T-helper 17 cell (primary cell): ENCODE data around the gene MICAL3. TPM values are rescaled to one million over a fixed set of nuclear protein-coding genes. Genes with fewer than 3 reads are reported as not detected.
A peak's percentile ranks its signal among the peaks of the same experiment; 100 is the strongest.

Experiments
- ATAC-seq: fragments of 150-1000 bp; cut with Tn5 transposase; 2 replicates; pipeline ENCODE4 v1.10.0; 2021; ENCODE audit warnings: mild to moderate bottlenecking, moderate library complexity
- DNase-seq, 3 donors: peaks; one replicate each; pipeline versions ENCODE4 v3.0.0 to v3.0.0-alpha.2; 2020 to 2021
- H3K9me3 ChIP-seq: one replicate; pipeline ENCODE4 v1.7.0; 2013; ENCODE audit warnings: low read length, mild to moderate bottlenecking; ENCODE audit not compliant: control insufficient read depth, poor library complexity, severe bottlenecking
- H3K27ac Mint-ChIP-seq: one replicate; pipeline ENCODE4 v1.8.0; 2022; ENCODE audit warnings: mild to moderate bottlenecking, moderate library complexity, mixed read lengths
- H3K27me3 Mint-ChIP-seq: one replicate; pipeline ENCODE4 v1.8.0; 2022; ENCODE audit warnings: mixed read lengths
- H3K36me3 Mint-ChIP-seq: one replicate; pipeline ENCODE4 v1.8.0; 2022; ENCODE audit warnings: low read depth, mixed read lengths
- H3K4me1 Mint-ChIP-seq: one replicate; pipeline ENCODE4 v1.8.0; 2022; ENCODE audit warnings: mild to moderate bottlenecking, mixed read lengths
- H3K4me3 Mint-ChIP-seq: one replicate; pipeline ENCODE4 v1.8.0; 2022; ENCODE audit warnings: mild to moderate bottlenecking, moderate library complexity, mixed read lengths
- total RNA-seq, 4 donors: library from RNA in 2 of 4; stranded (reverse) in 2 of 4; gene quantifications; one replicate each; pipeline ENCODE4 v1.2.3 and lab custom pipeline; 2022 to 2026

Gene MICAL3
- total RNA-seq, 2 donors from 2014 or later, result 28.9 to 37.0 TPM

DNA sequence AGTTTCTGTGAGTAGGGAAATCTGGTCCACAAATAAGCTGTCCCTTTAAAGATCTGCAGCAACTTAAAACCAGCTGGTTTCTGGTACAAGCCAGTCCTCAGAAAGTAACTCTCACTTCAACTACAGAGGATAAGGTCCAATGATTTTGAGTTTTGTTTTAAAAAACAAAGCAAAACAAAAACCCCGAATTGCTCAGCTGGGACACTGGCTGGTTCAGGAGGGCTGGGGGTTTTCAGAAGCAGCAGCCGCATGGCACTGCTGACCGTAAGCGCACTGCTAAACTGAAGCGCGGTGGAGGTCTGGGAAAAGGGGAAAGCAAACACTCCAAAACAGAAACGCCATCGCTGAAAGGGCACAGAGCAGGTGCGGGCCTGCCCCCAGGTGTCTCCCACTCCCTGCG is 59.7 kb downstream of the MICAL3 start:
- peaks cover 26% of the 10 kb centered on the region for H3K4me1 Mint-ChIP-seq
- no peaks in the 10 kb centered on the region for H3K27me3 Mint-ChIP-seq
- H3K36me3 Mint-ChIP-seq, result peaks cover 7% of the 10 kb centered on the region
- no peak overlapping the region for H3K4me3 Mint-ChIP-seq
- no peaks in the 10 kb centered on the region for H3K9me3 ChIP-seq
- ATAC-seq (peak; percentile 61), DNase-seq (no peak)
- H3K27ac Mint-ChIP-seq, result no peak overlapping the region

DNA sequence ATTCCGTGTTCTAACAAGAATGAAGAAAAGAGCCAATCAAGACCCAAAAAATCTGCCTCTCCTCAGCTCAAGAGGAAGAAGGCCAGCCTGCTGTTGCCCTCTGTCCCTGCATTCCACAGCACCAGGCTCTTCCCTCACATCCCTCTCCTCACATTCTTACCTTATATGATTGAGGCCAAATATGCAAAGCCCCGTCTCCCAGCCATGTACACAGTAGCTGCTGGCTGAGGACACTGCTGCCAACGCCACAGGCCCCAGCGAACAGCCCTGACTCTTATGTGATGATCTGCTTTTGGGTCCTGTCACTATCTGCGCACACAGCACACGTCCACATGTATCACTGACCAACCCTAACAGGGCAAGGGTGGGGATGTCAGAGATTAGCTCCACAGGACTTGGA is 60.2 kb downstream of the MICAL3 start:
- Mint-ChIP-seq H3K27ac (no peak overlapping the region), H3K4me3 (no peak overlapping the region), H3K27me3 (no peaks in the 10 kb centered on the region), H3K36me3 (peaks cover 7% of the 10 kb centered on the region), H3K4me1 (peaks cover 28% of the 10 kb centered on the region)
- no peaks in the 10 kb centered on the region for H3K9me3 ChIP-seq
- ATAC-seq, result no peak
- DNase-seq, result no peak

- Mint-ChIP-seq H3K4me1 (peaks cover 30% of the 10 kb centered on the region), H3K4me3 (no peak overlapping the region), H3K27me3 (no peaks in the 10 kb centered on the region), H3K27ac (no peak overlapping the region), H3K36me3 (peaks cover 7% of the 10 kb centered on the region)
- ATAC-seq (no peak), DNase-seq (no peak)
- no peaks in the 10 kb centered on the region for H3K9me3 ChIP-seq
These were observed 61.3 kb downstream of the MICAL3 start for GRCh38 chr22:17963015-17963414.

DNA sequence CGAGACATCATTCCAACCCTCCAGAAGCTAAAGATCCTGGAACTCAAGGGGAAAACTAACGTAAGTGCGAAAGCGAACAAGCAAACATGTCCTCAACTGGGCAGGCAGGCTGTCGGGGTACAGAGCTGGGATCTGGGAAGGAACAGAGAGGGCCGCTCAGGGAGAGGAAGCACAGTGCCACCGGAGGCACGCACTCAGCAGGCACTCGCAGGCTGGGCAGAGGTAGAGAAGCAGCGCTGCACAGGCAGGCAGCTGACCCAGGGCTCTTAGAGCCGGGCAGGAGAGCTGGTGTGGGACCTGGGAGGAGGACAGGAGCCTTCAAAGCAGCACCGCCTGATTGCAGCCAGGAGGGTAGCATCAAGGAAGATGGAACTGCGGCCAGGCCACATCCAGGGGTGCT is 62.2 kb downstream of the MICAL3 start:
- H3K27me3 Mint-ChIP-seq, result no peaks in the 10 kb centered on the region
- no peak for ATAC-seq
- no peak overlapping the region for H3K27ac Mint-ChIP-seq
- H3K4me1 Mint-ChIP-seq, result peaks cover 31% of the 10 kb centered on the region
- no peak overlapping the region for H3K4me3 Mint-ChIP-seq
- no peaks in the 10 kb centered on the region for H3K9me3 ChIP-seq
- peaks cover 5% of the 10 kb centered on the region for H3K36me3 Mint-ChIP-seq
- DNase-seq, result no peak

DNA sequence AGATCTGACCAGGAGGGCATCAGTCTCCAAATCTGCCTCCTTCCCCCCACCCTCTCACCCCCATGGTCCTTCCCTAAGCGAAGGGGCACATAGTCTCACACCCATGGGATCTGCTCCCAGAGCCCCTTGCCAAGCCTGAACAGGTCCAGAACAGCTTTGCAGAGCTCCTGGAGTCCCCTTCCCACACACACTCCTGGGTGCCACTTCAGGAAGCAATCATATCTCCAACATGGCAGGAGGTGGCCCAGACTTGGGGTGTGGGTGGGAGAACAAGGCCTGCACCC is 63.0 kb downstream of the MICAL3 start:
- ATAC-seq (no peak), DNase-seq (no peak)
- no peaks in the 10 kb centered on the region for H3K9me3 ChIP-seq
- no peaks in the 10 kb centered on the region for H3K27me3 Mint-ChIP-seq
- H3K4me3 Mint-ChIP-seq, result no peak overlapping the region
- H3K27ac Mint-ChIP-seq, result no peak overlapping the region
- peaks cover 27% of the 10 kb centered on the region for H3K4me1 Mint-ChIP-seq
- peaks cover 5% of the 10 kb centered on the region for H3K36me3 Mint-ChIP-seq

GRCh38 chr22:17960695-17961445 is 63.5 kb downstream of the MICAL3 start:
- DNase-seq, result no peak
- no peak for ATAC-seq
- H3K36me3 Mint-ChIP-seq, result peaks cover 4% of the 10 kb centered on the region
- no peaks in the 10 kb centered on the region for H3K9me3 ChIP-seq
- no peak overlapping the region for H3K4me3 Mint-ChIP-seq
- H3K27ac Mint-ChIP-seq, result no peak overlapping the region
- H3K27me3 Mint-ChIP-seq, result no peaks in the 10 kb centered on the region
- H3K4me1 Mint-ChIP-seq, result peaks cover 22% of the 10 kb centered on the region

DNA sequence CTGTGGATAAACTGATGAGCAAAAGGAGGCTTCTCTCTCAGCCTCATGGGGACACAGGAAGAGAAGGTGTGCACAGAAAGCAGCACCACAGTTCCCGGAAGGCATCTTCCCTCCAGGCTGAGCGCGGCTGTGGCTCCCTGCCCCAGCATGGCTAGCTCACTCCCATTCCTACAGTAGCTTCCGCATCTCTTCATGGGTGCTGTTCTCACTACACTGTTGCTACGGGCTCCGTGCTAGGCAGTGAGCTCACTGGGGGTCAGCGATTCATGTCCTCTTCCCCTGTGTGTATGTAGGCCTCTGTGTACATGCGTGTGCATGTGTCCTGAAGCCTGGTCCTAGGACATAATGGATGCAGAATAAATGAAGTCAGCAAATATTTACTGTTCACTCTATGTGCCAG is 64.3 kb downstream of the MICAL3 start:
- H3K4me1 Mint-ChIP-seq, result peaks cover 26% of the 10 kb centered on the region

GRCh38 chr22:17958166-17958565 is 66.2 kb downstream of the MICAL3 start:
- no peak for ATAC-seq
- DNase-seq, result no peak
- Mint-ChIP-seq H3K36me3 (peaks cover 4% of the 10 kb centered on the region), H3K4me3 (no peak overlapping the region), H3K4me1 (peaks cover 25% of the 10 kb centered on the region), H3K27ac (no peak overlapping the region), H3K27me3 (no peaks in the 10 kb centered on the region)
- H3K9me3 ChIP-seq, result no peaks in the 10 kb centered on the region

More for the DNA sequence above, 64.3 kb downstream of the MICAL3 start:
- no peak for ATAC-seq
- peaks cover 4% of the 10 kb centered on the region for H3K36me3 Mint-ChIP-seq
- DNase-seq, result no peak
- H3K9me3 ChIP-seq, result no peaks in the 10 kb centered on the region
- no peak overlapping the region for H3K27ac Mint-ChIP-seq
- H3K27me3 Mint-ChIP-seq, result no peaks in the 10 kb centered on the region
- H3K4me3 Mint-ChIP-seq, result no peak overlapping the region

- no peaks in the 10 kb centered on the region for H3K9me3 ChIP-seq
- ATAC-seq (no peak), DNase-seq (no peak)
- H3K27ac Mint-ChIP-seq, result no peak overlapping the region
- H3K36me3 Mint-ChIP-seq, result peaks cover 4% of the 10 kb centered on the region
- no peaks in the 10 kb centered on the region for H3K27me3 Mint-ChIP-seq
- H3K4me3 Mint-ChIP-seq, result no peak overlapping the region
- peaks cover 25% of the 10 kb centered on the region for H3K4me1 Mint-ChIP-seq
These were observed 66.7 kb downstream of the MICAL3 start for GRCh38 chr22:17957693-17958092.

DNA sequence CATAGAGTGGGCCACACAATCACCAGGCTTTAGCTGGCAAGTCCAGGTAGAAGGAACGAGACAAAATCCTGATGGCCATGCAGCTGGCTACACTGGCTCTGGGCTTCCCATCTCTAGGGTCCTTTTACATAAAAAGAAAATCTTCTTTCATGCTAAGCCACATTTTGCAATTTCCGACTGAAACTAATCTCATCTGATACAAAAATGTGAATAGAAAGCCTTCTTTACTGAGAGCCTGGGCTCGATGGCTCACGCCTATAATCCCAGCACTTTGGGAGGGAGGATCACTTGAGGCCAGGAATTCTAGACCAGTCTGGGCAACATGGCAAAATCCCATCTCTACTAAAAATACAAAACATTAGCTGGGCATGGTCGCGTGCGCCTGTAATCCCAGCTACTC is 67.2 kb downstream of the MICAL3 start:
- no peaks in the 10 kb centered on the region for H3K9me3 ChIP-seq
- H3K4me1 Mint-ChIP-seq, result peaks cover 25% of the 10 kb centered on the region
- peaks cover 4% of the 10 kb centered on the region for H3K36me3 Mint-ChIP-seq
- DNase-seq (no peak), ATAC-seq (no peak)
- no peaks in the 10 kb centered on the region for H3K27me3 Mint-ChIP-seq
- no peak overlapping the region for H3K27ac Mint-ChIP-seq
- no peak overlapping the region for H3K4me3 Mint-ChIP-seq

GRCh38 chr22:17956630-17957029 is 67.7 kb downstream of the MICAL3 start:
- DNase-seq, result no peak
- H3K9me3 ChIP-seq, result no peaks in the 10 kb centered on the region
- Mint-ChIP-seq H3K4me3 (no peak overlapping the region), H3K27ac (no peak overlapping the region), H3K4me1 (peaks cover 22% of the 10 kb centered on the region), H3K36me3 (no peaks in the 10 kb centered on the region), H3K27me3 (no peaks in the 10 kb centered on the region)
- ATAC-seq, result no peak

DNA sequence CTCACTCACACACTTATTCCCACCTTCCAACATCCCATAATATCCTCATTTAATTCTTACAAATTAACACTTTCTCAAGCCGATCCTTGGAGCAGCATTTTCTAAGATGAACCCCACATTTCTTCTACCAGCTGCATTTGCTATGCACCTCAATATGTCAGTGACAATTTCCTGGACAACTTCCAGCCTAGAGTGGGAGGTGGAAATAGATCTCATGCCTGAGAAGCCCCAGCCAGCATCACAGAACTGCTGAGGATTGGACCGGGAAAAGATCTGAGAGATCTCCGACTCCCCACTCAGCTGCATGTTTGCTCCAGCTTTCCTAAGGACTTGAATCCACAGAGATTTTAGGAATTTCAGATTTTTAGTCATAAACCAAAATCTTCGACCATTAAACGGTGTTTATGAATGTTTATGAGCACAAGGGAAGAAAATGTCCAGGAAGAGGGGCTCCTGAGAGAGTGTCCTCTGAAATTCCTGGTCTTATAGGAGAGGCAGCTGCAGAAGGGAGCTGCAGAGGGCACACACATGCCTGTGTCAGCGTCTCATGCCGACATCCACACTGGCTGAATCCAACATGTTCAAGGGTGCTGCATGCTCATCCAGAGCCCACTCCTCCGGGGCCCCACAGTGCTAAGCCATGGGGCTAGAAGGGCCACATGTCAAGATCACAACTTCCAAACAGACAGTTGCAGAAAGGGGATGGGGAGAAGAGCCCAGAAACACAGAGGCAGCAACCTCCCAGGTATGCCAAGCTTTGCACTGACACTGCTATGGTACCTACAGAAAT is 68.6 kb downstream of the MICAL3 start:
- no peaks in the 10 kb centered on the region for H3K9me3 ChIP-seq
- DNase-seq, result no peak
- Mint-ChIP-seq H3K4me3 (no peak overlapping the region), H3K36me3 (no peaks in the 10 kb centered on the region), H3K27me3 (no peaks in the 10 kb centered on the region), H3K27ac (no peak overlapping the region), H3K4me1 (peaks cover 27% of the 10 kb centered on the region)
- ATAC-seq, result no peak

GRCh38 chr22:17954860-17955587 is 69.3 kb downstream of the MICAL3 start:
- no peaks in the 10 kb centered on the region for H3K27me3 Mint-ChIP-seq
- no peak for DNase-seq
- H3K9me3 ChIP-seq, result no peaks in the 10 kb centered on the region
- no peak overlapping the region for H3K4me3 Mint-ChIP-seq
- no peak overlapping the region for H3K27ac Mint-ChIP-seq
- peaks cover 26% of the 10 kb centered on the region for H3K4me1 Mint-ChIP-seq
- H3K36me3 Mint-ChIP-seq, result no peaks in the 10 kb centered on the region
- ATAC-seq, result no peak
